Kidney (tissue), 14 donors: Measurements from ENCODE around the gene DNM3. TPM values are rescaled to one million over a fixed set of nuclear protein-coding genes. Genes with fewer than 3 reads are reported as not detected.

Experiments
- DNase-seq, 5 donors: peaks; one replicate each; pipeline ENCODE4 v3.0.0-alpha.2; 2013 to 2020
- FAIRE-seq: peaks from 2 replicates; lab custom pipeline; 2012; peaks lifted over from hg19 to GRCh38; lab: Jason Lieb, UNC
- H3K27ac ChIP-seq, 2 donors: one replicate each; pipeline ENCODE4 v1.7.0; 2013; ENCODE audit warnings: low read depth in 2 of 2, low read length in 2 of 2, inconsistent platforms in 1 of 2
- H3K27me3 ChIP-seq: one replicate; pipeline ENCODE4 v1.7.1; 2013; ENCODE audit warnings: low read length, inconsistent platforms; ENCODE audit not compliant: control insufficient read depth, insufficient read depth
- H3K36me3 ChIP-seq, 3 donors: one replicate each; pipeline versions ENCODE4 v1.7.0 to v1.7.1; 2013; ENCODE audit warnings: low read length in 3 of 3, control low read depth in 1 of 3, inconsistent platforms in 1 of 3; ENCODE audit not compliant: insufficient read depth in 3 of 3, control insufficient read depth in 2 of 3
- H3K4me1 ChIP-seq, 3 donors: one replicate each; pipeline versions ENCODE4 v1.7.0 to v1.7.1; 2013; ENCODE audit warnings: low read length in 3 of 3, inconsistent platforms in 1 of 3, low read depth in 1 of 3; ENCODE audit not compliant: control insufficient read depth in 2 of 3, insufficient read depth in 2 of 3
- H3K4me3 ChIP-seq, 3 donors: one replicate each; pipeline versions ENCODE4 v1.7.0 to v1.8.1; 2013; ENCODE audit warnings: low read length in 3 of 3, control low read depth in 1 of 3, inconsistent platforms in 1 of 3
- H3K9ac ChIP-seq, 3 donors: one replicate each; pipeline versions ENCODE4 v1.7.0 to v1.7.1; 2013; ENCODE audit warnings: low read length in 3 of 3, control low read depth in 1 of 3, inconsistent platforms in 1 of 3
- H3K9me3 ChIP-seq, 3 donors: one replicate each; pipeline versions ENCODE4 v1.7.0 to v1.7.1; 2013; ENCODE audit warnings: low read length in 3 of 3, control low read depth in 1 of 3, inconsistent platforms in 1 of 3; ENCODE audit not compliant: control insufficient read depth in 2 of 3, insufficient read depth in 1 of 3
- intact Hi-C: fragments of 100-400 bp; cut with DNase I; formaldehyde crosslinking; loops from one replicate; pipeline ENCODE4 v1.11.1; 2022
- polyA plus RNA-seq: library from polyadenylated mRNA; stranded (reverse); fragments of 350-450 nt; fragmentation: Illumina TruSeq; extraction: RNeasy Lipid Tissue Mini Kit (QIAGEN cat#74804); gene quantifications from one replicate; pipeline ENCODE4 v1.2.3, GENCODE V29; 2014; ENCODE audit warnings: low read depth, low replicate concordance; ENCODE audit not compliant: insufficient read depth
- total RNA-seq: library from RNA; stranded (reverse); fragmentation: NEBNext Ultra II Directional; extraction: Animal tissue kit (Norgen Biotek cat#: 25700); gene quantifications from one replicate; pipeline ENCODE4 v1.2.1, GENCODE V29; 2021
- TF ChIP-seq, protein P1 (sequence below): IDR thresholded peaks from 3 replicates; pipeline ENCODE4 v1.5.1; 2012; ENCODE audit warnings: mild to moderate bottlenecking, moderate library complexity, borderline replicate concordance; ENCODE audit not compliant: insufficient read depth; ENCODE audit errors: extremely low read depth
- donor health status: control.
- donor health status: control.
- donor health status: control.
- donor health status: control.
- donor health status: control.
- donor health status: DM: yes; HTN: yes; CAD: no.
- donor health status: Normal renal cell carcinoma (clear cell type).

The DNM3 gene
- total and polyA plus RNA-seq, 2 donors from 2014 or later, result 5.9 to 19.1 TPM

DNA sequence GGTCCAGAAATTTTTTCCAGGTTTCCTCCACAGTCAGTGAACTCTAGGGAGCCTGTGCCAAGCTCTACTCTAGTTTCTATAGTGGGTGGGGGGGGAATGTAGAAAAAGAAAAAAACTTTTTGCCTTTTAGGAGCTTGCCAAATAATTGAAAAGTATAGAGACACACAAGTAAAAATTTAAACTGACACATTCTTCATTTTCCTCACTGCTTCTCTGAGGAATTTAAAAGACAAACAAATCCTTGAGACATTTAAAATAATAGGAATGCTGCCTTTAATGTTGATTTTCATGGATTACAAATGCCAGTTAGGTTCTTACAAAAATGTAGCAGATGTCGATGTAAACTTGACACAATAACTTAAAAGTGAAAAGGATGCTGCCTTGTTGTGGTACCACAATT lies 241.9 kb downstream of the DNM3 start:
- H3K4me3 ChIP-seq, result no peak overlapping the region
- TF ChIP-seq, protein P1, sequence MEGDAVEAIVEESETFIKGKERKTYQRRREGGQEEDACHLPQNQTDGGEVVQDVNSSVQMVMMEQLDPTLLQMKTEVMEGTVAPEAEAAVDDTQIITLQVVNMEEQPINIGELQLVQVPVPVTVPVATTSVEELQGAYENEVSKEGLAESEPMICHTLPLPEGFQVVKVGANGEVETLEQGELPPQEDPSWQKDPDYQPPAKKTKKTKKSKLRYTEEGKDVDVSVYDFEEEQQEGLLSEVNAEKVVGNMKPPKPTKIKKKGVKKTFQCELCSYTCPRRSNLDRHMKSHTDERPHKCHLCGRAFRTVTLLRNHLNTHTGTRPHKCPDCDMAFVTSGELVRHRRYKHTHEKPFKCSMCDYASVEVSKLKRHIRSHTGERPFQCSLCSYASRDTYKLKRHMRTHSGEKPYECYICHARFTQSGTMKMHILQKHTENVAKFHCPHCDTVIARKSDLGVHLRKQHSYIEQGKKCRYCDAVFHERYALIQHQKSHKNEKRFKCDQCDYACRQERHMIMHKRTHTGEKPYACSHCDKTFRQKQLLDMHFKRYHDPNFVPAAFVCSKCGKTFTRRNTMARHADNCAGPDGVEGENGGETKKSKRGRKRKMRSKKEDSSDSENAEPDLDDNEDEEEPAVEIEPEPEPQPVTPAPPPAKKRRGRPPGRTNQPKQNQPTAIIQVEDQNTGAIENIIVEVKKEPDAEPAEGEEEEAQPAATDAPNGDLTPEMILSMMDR, result no peak
- intact Hi-C loops, result no loop called here
- no peaks in the 10 kb centered on the region for H3K27me3 ChIP-seq
- H3K27ac ChIP-seq, result no peak overlapping the region
- no peak for FAIRE-seq
- DNase-seq, result no peak
- no peaks in the 10 kb centered on the region for H3K4me1 ChIP-seq
- H3K36me3 ChIP-seq, result no peaks in the 10 kb centered on the region
- H3K9me3 ChIP-seq, result no peaks in the 10 kb centered on the region
- no peak overlapping the region for H3K9ac ChIP-seq

DNA sequence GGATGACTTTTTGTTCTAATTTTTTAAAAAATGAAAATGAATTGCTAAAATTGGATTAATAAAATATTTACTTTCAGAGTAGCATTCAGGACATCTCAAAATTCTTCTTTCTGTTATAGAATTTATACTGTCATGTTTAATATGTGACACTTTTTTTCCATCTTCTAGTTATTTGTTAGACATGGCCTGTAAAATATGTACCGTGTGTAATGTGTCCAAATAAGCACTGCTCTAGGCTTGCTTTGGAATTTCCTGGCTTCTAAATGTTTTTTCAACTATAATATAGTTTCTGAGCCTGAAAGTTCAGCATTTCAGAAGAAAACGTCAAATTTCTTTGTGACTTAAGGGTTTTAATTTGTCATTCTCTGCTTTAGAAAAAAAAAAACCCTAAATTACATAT lies 243.6 kb downstream of the DNM3 start:
- no peak overlapping the region for H3K27ac ChIP-seq
- intact Hi-C loops, result no loop called here
- no peaks in the 10 kb centered on the region for H3K4me1 ChIP-seq
- TF ChIP-seq, protein P1, result no peak
- DNase-seq (no peak), FAIRE-seq (no peak)
- no peak overlapping the region for H3K9ac ChIP-seq
- H3K4me3 ChIP-seq, result no peak overlapping the region
- no peaks in the 10 kb centered on the region for H3K27me3 ChIP-seq
- H3K36me3 ChIP-seq, result no peaks in the 10 kb centered on the region
- H3K9me3 ChIP-seq, result no peaks in the 10 kb centered on the region

DNA sequence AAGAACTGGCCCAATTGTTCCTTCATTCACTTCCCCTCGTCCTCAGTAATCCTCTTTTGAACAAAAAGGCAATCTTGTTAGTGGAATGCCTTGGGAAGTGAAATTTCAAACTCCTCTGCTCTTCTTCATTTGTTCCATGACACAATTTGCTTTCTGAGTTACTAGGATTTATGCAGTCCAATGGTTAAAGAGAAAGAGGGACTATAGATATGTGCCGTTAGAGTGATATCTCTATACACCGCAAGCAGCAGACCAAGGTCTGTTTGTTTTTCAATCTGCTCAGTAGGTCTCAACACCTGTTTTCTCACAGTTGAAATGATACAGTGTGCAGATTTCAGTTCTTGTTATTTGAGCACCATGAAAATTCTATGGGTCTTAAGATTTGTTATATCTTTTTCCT lies 244.0 kb downstream of the DNM3 start:
- no peaks in the 10 kb centered on the region for H3K9me3 ChIP-seq
- H3K27me3 ChIP-seq, result no peaks in the 10 kb centered on the region
- DNase-seq (no peak), FAIRE-seq (no peak)
- no peaks in the 10 kb centered on the region for H3K4me1 ChIP-seq
- intact Hi-C loops, result no loop called here
- no peak overlapping the region for H3K27ac ChIP-seq
- no peak overlapping the region for H3K4me3 ChIP-seq
- TF ChIP-seq, protein P1, result no peak
- no peak overlapping the region for H3K9ac ChIP-seq
- no peaks in the 10 kb centered on the region for H3K36me3 ChIP-seq

DNA sequence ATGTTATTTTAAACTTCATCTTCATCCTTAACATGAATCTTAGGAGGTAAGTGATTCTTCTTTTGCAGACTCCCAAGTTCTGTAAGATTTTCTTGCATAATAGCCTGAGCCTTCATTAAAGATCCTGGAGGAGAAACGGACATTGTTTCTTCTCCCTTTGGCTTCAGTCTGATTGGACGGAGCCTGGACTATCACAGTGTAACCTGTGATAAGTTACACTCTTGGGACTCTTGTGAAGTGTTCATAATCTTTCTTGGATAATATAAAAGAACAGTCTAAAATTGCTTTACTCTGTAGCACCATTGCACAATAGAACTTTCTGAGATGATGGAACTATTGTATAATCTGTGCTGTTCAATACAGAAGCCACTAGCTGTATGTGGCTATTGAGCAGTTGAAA lies 244.8 kb downstream of the DNM3 start:
- H3K9ac ChIP-seq, result no peak overlapping the region
- no peaks in the 10 kb centered on the region for H3K27me3 ChIP-seq
- FAIRE-seq (no peak), DNase-seq (no peak)
- no peaks in the 10 kb centered on the region for H3K36me3 ChIP-seq
- no peak overlapping the region for H3K4me3 ChIP-seq
- H3K4me1 ChIP-seq, result no peaks in the 10 kb centered on the region
- TF ChIP-seq, protein P1, result no peak
- no peaks in the 10 kb centered on the region for H3K9me3 ChIP-seq
- H3K27ac ChIP-seq, result no peak overlapping the region
- intact Hi-C loops, result no loop called here
